GM23338 (cell line): ENCODE measurements around the gene MAD1L1.

Experiments used
- CREB1 ChIP-seq: fragments of 250-450 bp; sonication (Bioruptor Pico); IDR thresholded peaks from 2 replicates; pipeline ENCODE4 v1.5.0; 2020; ENCODE audit warnings: low read depth, mild to moderate bottlenecking, moderate library complexity
- CTCF ChIP-seq, 2 experiments: fragments of 200-600 bp in 1 of 2; sonication (generic) in 1 of 2; conservative IDR thresholded peaks; 2 replicates each; pipeline versions ENCODE4 v1.5.1 to v1.6.1; 2016 to 2017; ENCODE audit warnings: antibody characterized with exemption in 2 of 2, low read depth in 2 of 2, mild to moderate bottlenecking in 2 of 2, moderate library complexity in 1 of 2
- EZH2 ChIP-seq: fragments of 200-600 bp; sonication (generic); IDR thresholded peaks from one replicate; pipeline ENCODE4 v1.8.0; 2017; ENCODE audit warnings: antibody characterized with exemption, mild to moderate bottlenecking, low read depth; ENCODE audit not compliant: unreplicated experiment
- EZH2phosphoT487 ChIP-seq: fragments of 200-600 bp; sonication (generic); IDR thresholded peaks from one replicate; pipeline ENCODE4 v1.8.1; 2018; ENCODE audit warnings: antibody characterized with exemption; ENCODE audit not compliant: unreplicated experiment
- JUNB ChIP-seq: IDR thresholded peaks from one replicate; pipeline ENCODE4 v1.6.1; 2016; ENCODE audit warnings: antibody characterized with exemption; ENCODE audit not compliant: unreplicated experiment
- NANOG ChIP-seq: IDR thresholded peaks from 2 replicates; pipeline ENCODE4 v1.6.1; 2016; ENCODE audit warnings: antibody characterized with exemption, borderline replicate concordance
- POLR2AphosphoS5 ChIP-seq: IDR thresholded peaks from 2 replicates; pipeline ENCODE4 v1.6.1; 2016; ENCODE audit warnings: antibody characterized with exemption, low read depth
- STAT1 ChIP-seq: IDR thresholded peaks from one replicate; pipeline ENCODE4 v1.6.1; 2016; ENCODE audit warnings: antibody characterized with exemption; ENCODE audit not compliant: unreplicated experiment
- ZNF114 ChIP-seq: fragments of 250-450 bp; sonication (Bioruptor Pico); IDR thresholded peaks from 2 replicates; pipeline ENCODE4 v1.5.0; 2020; ENCODE audit warnings: mild to moderate bottlenecking, moderate library complexity
- ZNF331 ChIP-seq: fragments of 250-450 bp; sonication (Bioruptor Pico); IDR thresholded peaks from 2 replicates; pipeline ENCODE4 v1.5.0; 2020; ENCODE audit warnings: low read depth, mild to moderate bottlenecking, moderate library complexity
- TF ChIP-seq, protein P1 (sequence below): IDR thresholded peaks from one replicate; pipeline ENCODE4 v1.6.1; 2018; ENCODE audit warnings: antibody characterized with exemption; ENCODE audit not compliant: unreplicated experiment
- TF ChIP-seq, protein P2 (sequence below): IDR thresholded peaks from 2 replicates; pipeline ENCODE4 v1.6.1; 2016; ENCODE audit warnings: antibody characterized with exemption
- TF ChIP-seq, protein P3 (sequence below): fragments of 250-450 bp; sonication (Bioruptor Pico); IDR thresholded peaks from 2 replicates; pipeline ENCODE4 v1.5.0; 2020; ENCODE audit warnings: mild to moderate bottlenecking, moderate library complexity

GRCh38 chr7:2003931-2004812 is 228.6 kb downstream of the MAD1L1 start:
- TF ChIP-seq CTCF (conservative IDR thresholded peaks at IDR 0.05; ENCODE audit: low read depth in 2 of 2) (no peak), POLR2AphosphoS5 (no peak), EZH2 (no peak), JUNB (no peak), CREB1 (no peak), EZH2phosphoT487 (no peak), STAT1 (no peak), NANOG (no peak), ZNF331 (no peak), ZNF114 (CRISPR knock-in tag) (no peak)
- TF ChIP-seq, protein P1, sequence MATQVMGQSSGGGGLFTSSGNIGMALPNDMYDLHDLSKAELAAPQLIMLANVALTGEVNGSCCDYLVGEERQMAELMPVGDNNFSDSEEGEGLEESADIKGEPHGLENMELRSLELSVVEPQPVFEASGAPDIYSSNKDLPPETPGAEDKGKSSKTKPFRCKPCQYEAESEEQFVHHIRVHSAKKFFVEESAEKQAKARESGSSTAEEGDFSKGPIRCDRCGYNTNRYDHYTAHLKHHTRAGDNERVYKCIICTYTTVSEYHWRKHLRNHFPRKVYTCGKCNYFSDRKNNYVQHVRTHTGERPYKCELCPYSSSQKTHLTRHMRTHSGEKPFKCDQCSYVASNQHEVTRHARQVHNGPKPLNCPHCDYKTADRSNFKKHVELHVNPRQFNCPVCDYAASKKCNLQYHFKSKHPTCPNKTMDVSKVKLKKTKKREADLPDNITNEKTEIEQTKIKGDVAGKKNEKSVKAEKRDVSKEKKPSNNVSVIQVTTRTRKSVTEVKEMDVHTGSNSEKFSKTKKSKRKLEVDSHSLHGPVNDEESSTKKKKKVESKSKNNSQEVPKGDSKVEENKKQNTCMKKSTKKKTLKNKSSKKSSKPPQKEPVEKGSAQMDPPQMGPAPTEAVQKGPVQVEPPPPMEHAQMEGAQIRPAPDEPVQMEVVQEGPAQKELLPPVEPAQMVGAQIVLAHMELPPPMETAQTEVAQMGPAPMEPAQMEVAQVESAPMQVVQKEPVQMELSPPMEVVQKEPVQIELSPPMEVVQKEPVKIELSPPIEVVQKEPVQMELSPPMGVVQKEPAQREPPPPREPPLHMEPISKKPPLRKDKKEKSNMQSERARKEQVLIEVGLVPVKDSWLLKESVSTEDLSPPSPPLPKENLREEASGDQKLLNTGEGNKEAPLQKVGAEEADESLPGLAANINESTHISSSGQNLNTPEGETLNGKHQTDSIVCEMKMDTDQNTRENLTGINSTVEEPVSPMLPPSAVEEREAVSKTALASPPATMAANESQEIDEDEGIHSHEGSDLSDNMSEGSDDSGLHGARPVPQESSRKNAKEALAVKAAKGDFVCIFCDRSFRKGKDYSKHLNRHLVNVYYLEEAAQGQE = no peak
- TF ChIP-seq, protein P2, sequence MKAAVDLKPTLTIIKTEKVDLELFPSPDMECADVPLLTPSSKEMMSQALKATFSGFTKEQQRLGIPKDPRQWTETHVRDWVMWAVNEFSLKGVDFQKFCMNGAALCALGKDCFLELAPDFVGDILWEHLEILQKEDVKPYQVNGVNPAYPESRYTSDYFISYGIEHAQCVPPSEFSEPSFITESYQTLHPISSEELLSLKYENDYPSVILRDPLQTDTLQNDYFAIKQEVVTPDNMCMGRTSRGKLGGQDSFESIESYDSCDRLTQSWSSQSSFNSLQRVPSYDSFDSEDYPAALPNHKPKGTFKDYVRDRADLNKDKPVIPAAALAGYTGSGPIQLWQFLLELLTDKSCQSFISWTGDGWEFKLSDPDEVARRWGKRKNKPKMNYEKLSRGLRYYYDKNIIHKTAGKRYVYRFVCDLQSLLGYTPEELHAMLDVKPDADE = no peak
- TF ChIP-seq, protein P3, sequence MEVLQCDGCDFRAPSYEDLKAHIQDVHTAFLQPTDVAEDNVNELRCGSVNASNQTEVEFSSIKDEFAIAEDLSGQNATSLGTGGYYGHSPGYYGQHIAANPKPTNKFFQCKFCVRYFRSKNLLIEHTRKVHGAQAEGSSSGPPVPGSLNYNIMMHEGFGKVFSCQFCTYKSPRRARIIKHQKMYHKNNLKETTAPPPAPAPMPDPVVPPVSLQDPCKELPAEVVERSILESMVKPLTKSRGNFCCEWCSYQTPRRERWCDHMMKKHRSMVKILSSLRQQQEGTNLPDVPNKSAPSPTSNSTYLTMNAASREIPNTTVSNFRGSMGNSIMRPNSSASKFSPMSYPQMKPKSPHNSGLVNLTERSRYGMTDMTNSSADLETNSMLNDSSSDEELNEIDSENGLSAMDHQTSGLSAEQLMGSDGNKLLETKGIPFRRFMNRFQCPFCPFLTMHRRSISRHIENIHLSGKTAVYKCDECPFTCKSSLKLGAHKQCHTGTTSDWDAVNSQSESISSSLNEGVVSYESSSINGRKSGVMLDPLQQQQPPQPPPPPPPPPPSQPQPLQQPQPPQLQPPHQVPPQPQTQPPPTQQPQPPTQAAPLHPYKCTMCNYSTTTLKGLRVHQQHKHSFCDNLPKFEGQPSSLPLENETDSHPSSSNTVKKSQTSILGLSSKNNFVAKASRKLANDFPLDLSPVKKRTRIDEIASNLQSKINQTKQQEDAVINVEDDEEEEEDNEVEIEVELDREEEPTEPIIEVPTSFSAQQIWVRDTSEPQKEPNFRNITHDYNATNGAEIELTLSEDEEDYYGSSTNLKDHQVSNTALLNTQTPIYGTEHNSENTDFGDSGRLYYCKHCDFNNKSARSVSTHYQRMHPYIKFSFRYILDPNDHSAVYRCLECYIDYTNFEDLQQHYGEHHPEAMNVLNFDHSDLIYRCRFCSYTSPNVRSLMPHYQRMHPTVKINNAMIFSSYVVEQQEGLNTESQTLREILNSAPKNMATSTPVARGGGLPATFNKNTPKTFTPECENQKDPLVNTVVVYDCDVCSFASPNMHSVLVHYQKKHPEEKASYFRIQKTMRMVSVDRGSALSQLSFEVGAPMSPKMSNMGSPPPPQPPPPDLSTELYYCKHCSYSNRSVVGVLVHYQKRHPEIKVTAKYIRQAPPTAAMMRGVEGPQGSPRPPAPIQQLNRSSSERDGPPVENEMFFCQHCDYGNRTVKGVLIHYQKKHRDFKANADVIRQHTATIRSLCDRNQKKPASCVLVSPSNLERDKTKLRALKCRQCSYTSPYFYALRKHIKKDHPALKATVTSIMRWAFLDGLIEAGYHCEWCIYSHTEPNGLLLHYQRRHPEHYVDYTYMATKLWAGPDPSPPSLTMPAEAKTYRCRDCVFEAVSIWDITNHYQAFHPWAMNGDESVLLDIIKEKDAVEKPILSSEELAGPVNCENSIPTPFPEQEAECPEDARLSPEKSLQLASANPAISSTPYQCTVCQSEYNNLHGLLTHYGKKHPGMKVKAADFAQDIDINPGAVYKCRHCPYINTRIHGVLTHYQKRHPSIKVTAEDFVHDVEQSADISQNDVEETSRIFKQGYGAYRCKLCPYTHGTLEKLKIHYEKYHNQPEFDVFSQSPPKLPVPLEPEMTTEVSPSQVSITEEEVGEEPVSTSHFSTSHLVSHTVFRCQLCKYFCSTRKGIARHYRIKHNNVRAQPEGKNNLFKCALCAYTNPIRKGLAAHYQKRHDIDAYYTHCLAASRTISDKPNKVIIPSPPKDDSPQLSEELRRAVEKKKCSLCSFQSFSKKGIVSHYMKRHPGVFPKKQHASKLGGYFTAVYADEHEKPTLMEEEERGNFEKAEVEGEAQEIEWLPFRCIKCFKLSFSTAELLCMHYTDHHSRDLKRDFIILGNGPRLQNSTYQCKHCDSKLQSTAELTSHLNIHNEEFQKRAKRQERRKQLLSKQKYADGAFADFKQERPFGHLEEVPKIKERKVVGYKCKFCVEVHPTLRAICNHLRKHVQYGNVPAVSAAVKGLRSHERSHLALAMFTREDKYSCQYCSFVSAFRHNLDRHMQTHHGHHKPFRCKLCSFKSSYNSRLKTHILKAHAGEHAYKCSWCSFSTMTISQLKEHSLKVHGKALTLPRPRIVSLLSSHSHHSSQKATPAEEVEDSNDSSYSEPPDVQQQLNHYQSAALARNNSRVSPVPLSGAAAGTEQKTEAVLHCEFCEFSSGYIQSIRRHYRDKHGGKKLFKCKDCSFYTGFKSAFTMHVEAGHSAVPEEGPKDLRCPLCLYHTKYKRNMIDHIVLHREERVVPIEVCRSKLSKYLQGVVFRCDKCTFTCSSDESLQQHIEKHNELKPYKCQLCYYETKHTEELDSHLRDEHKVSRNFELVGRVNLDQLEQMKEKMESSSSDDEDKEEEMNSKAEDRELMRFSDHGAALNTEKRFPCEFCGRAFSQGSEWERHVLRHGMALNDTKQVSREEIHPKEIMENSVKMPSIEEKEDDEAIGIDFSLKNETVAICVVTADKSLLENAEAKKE = no peak
